ENCODE measurements around the gene BAHCC1. TPM values are rescaled to one million over a fixed set of nuclear protein-coding genes. Genes with fewer than 3 reads are reported as not detected.

The BAHCC1 gene
- polyA plus RNA-seq, 1 donor from 2014 or later: 14.2 TPM

- H3K9ac ChIP-seq (ENCODE audit: low read length): no peak overlapping the region
- H3K36me3 ChIP-seq (ENCODE audit: insufficient read depth, low read length): no peaks in the 10 kb centered on the region
- H3F3A ChIP-seq (ENCODE audit: insufficient read depth, low read length, poor library complexity, severe bottlenecking): no peaks in the 10 kb centered on the region
- no peak overlapping the region for H3K27ac ChIP-seq (ENCODE audit: low read length)
- no peak overlapping the region for H2AFZ ChIP-seq (ENCODE audit: low read depth, low read length)
- peaks cover 2% of the 10 kb centered on the region for H4K20me1 ChIP-seq (ENCODE audit: insufficient read depth)
- H3K4me2 ChIP-seq (ENCODE audit: low read length): no peak overlapping the region
- no peak for TF ChIP-seq TAF1 (IDR thresholded peaks at IDR 0.05; ENCODE audit: low read depth)
- TF ChIP-seq EP300 (conservative IDR thresholded peaks at IDR 0.05; ENCODE audit: poor library complexity, severe bottlenecking): no peak
- no peak for TF ChIP-seq POLR2AphosphoS5 (IDR thresholded peaks at IDR 0.05)
- no peak for TF ChIP-seq REST (IDR thresholded peaks at IDR 0.05; ENCODE audit: borderline replicate concordance)
- no peak for TF ChIP-seq EZH2 (IDR thresholded peaks at IDR 0.05; ENCODE audit: borderline replicate concordance, insufficient read depth, low read length, poor library complexity, severe bottlenecking)
- TF ChIP-seq SMC3 (conservative IDR thresholded peaks at IDR 0.05; ENCODE audit: poor library complexity): no peak
- no peak for TF ChIP-seq CTCF (IDR thresholded peaks at IDR 0.05; ENCODE audit: poor library complexity, severe bottlenecking)
- TF ChIP-seq RAD21 (conservative IDR thresholded peaks at IDR 0.05): no peak
- no peak for TF ChIP-seq MXI1 (conservative IDR thresholded peaks at IDR 0.05; ENCODE audit: poor library complexity, severe bottlenecking)
- no peaks in the 10 kb centered on the region for H3K9me2 ChIP-seq (ENCODE audit: insufficient read depth, low read length)
- peaks cover 6% of the 10 kb centered on the region for H3K79me2 ChIP-seq (replicated peaks; ENCODE audit: insufficient read depth, low read length)
- no peaks in the 10 kb centered on the region for H3K27me3 ChIP-seq (ENCODE audit: insufficient read depth, low read depth, low read length)
- H3K4me3 ChIP-seq (ENCODE audit: low read length): no peak overlapping the region
- H3K9me3 ChIP-seq (ENCODE audit: low read length): no peaks in the 10 kb centered on the region
Measured at GRCh38 chr17:81502471-81503017, 107.3 kb downstream of the BAHCC1 start.

- no peak overlapping the region for H3K4me3 ChIP-seq (ENCODE audit: low read length)
- H3K79me2 ChIP-seq (replicated peaks; ENCODE audit: insufficient read depth, low read length): peaks cover 16% of the 10 kb centered on the region
- no peaks in the 10 kb centered on the region for H3F3A ChIP-seq (ENCODE audit: insufficient read depth, low read length, poor library complexity, severe bottlenecking)
- H3K9ac ChIP-seq (ENCODE audit: low read length): no peak overlapping the region
- no peak overlapping the region for H3K27ac ChIP-seq (ENCODE audit: low read length)
- no peak for TF ChIP-seq REST (IDR thresholded peaks at IDR 0.05; ENCODE audit: borderline replicate concordance)
- TF ChIP-seq TAF1 (IDR thresholded peaks at IDR 0.05; ENCODE audit: low read depth): no peak
- TF ChIP-seq EP300 (conservative IDR thresholded peaks at IDR 0.05; ENCODE audit: poor library complexity, severe bottlenecking): no peak
- TF ChIP-seq SMC3 (conservative IDR thresholded peaks at IDR 0.05; ENCODE audit: poor library complexity): no peak
- no peak for TF ChIP-seq MXI1 (conservative IDR thresholded peaks at IDR 0.05; ENCODE audit: poor library complexity, severe bottlenecking)
- no peak for TF ChIP-seq CTCF (IDR thresholded peaks at IDR 0.05; ENCODE audit: poor library complexity, severe bottlenecking)
- no peak for TF ChIP-seq RAD21 (conservative IDR thresholded peaks at IDR 0.05)
- no peak for TF ChIP-seq EZH2 (IDR thresholded peaks at IDR 0.05; ENCODE audit: borderline replicate concordance, insufficient read depth, low read length, poor library complexity, severe bottlenecking)
- no peak for TF ChIP-seq POLR2AphosphoS5 (IDR thresholded peaks at IDR 0.05)
- H3K4me2 ChIP-seq (ENCODE audit: low read length): no peak overlapping the region
- H3K27me3 ChIP-seq (ENCODE audit: insufficient read depth, low read depth, low read length): no peaks in the 10 kb centered on the region
- peaks cover 11% of the 10 kb centered on the region for H4K20me1 ChIP-seq (ENCODE audit: insufficient read depth)
- H3K36me3 ChIP-seq (ENCODE audit: insufficient read depth, low read length): peaks cover 1% of the 10 kb centered on the region
- no peaks in the 10 kb centered on the region for H3K9me2 ChIP-seq (ENCODE audit: insufficient read depth, low read length)
- no peaks in the 10 kb centered on the region for H3K9me3 ChIP-seq (ENCODE audit: low read length)
- no peak overlapping the region for H2AFZ ChIP-seq (ENCODE audit: low read depth, low read length)
Measured at GRCh38 chr17:81503619-81504018, 108.4 kb downstream of the BAHCC1 start.
